Eye (tissue), 1 donor: ENCODE results near the gene CTNNA2.

Source experiments
- DNase-seq: peaks from one replicate; pipeline ENCODE4 v3.0.0-alpha.2; 2015

Gene CTNNA2

DNA sequence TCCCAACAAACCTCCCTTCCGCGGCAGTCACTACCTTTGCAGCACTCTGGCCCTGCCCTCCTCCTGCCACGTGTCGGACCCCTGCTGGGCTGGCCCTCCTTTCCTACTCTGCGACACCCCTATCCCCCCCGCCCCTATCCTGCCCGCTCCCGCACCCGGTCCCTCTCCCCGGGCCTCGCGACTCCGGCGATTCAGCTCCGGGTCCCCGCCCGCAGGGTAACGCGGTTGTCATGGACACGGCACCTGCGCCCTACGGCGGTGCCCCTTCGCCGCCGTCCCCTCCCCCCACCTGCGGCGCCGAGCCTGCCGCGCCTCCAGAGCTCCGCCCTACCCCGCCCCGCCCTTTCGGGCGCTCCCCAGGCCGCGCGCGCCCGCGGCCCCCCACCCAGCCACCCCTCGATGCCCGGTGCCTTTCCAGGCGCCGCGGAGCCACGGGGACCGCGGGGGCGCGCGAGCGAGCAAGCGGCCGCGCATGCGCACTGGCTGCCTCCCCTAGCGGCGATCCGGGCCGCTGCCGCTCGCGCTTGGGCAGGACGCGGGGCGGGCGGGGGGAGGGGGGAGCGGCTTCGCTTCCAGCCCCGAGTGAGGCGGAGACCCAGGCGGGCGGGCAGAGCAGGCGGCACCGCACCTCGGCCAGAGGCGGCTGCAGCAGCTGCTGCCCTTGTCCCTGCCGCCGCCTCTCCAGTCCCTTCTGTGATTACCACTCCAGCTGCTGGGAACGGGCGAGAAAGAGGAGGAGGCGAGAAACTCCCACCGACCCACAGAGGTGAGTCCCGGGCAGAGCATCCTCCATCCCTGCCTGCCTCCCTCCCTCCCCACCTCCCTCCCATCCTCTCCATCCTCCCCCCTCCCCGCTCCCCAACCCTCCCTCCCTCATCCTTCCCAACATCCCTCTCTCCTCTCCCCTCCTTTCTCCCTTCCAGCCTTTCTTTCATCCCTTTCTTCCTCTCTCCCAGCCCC is at the start of gene CTNNA2:
Gene CTNNA2, plus strand, starts transcription at position 610 of the 960 bp plus-strand sequence.
- peak; percentile 94 for DNase-seq

DNA sequence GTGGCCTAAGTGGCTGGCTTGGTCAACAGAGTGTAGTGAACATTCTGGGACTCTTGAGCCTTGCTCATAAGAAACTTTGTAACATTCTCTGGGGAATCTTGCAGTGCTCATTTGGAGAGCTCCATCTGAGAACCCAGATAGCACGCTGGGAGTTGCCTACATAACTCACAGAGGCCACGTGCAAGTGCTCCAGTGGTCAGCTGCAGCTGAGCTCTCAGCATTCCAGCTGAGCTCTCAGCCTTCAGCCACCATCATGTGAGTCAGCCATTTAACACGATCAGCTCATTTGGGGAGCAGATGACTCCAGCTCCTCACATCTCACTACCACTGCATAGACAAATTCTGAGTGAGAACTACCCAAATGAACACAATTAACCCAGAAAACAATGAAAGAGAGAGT is 25.5 kb upstream of the CTNNA2 start:
- DNase-seq, result peak; percentile 21

DNA sequence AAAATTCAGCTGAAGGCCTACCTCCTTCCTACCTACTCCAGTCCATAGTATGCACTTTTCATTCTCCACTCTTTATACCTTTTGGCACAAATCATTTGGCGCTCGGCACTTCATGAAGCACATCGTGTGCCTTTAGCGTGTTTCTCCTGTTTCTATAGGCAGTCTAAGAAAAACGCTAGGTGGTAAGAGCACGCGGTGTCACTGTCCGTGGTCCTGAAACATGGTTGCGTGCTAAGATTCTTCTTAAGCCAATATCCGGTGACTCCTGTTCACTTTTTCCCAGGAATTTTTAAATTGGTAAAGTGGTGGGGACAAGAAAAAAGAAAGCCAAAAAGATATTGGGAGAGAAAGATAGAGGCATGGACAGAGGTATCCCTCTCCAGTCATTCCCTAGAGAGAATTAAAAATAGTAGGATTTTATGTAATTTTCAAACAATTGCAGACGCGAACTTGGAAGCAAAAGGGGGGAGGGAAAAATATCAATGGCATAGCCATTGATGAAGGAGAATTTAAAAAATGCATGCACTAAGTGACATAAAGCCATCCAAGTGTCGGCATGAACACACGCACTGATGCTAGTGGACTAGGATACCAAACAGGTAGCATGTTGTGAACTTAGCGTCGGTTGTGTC is 1.4 kb upstream of the CTNNA2 start:
- peak; percentile 95 for DNase-seq

DNA sequence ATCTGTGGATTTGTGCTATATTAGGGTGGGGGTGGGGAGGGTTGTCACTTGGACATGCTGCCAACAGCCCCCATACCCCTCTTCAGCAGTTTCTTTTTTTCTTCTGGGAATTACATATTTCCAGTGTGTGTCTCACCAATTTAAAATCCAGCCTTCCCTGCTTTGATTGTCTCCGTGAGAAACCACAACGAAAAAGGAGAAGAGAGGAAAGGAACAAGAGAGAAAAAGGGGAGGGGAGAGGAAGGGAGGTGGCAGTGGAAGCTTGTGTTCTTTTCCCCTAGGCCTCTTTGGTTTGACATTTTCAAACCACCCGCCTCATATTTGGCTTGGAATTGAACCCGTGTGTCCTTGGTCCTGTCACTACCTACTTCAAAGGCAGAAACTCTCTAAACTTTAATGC is 860 bp downstream of the CTNNA2 start:
- DNase-seq, result peak; percentile 43

DNA sequence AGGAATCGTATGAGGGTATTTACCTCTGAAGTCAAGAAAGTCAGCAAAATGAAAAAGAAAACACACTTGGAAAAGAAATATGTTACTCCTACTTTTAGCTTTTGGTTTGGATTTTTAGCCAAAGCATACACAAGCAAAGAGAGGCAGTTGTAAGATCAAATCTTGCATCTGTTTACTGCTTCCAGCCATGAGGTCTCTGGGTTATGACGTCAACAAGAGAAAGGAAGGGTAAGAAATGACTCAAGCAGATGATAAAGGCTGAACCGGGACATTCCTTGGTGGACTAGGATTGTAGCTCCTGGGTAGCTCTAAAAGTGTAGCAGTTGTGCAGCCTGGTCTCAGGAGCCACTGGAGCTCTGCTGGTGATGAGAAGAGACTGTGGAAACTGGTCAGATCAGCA is 16.8 kb downstream of the CTNNA2 start:
- no peak for DNase-seq

DNA sequence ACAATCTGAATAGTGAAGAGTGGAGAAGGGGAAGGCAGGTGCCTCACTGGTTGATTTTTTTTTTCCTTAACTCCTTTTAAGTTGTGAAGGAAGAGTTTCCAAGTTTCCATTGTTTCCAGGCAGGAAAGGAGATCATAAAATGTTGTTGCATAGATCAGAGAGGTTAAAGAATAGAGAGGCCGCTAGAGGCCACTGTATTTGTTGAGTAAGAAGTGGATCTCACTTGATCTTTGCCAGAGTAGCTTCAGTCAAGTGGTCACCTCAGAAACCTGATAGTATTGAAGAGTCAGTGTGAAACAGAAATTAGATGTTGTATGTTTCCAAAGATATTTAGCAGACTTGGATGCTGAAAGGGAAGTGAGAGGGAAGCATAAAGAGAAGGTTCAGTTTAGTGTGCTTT is 17.6 kb downstream of the CTNNA2 start:
- peak; percentile 29 for DNase-seq

DNA sequence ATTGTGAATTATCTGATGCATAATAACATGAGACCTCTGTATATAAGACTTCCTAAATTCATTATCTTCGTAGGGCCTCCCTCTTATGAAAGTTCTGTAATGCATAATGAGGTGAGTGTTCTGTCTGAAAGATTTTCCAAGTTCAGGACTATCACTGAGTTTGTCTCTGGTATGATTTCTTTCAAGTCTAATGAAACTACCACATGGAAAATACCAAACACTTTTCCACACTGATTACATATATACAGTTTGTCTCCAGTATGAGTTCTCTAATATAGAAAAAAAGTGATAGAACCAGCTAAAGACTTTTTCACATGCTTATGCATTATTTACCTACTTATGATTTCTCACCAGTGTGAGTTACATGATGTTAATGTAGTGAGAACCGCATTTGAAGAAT is 34.7 kb downstream of the CTNNA2 start:
- no peak for DNase-seq

DNA sequence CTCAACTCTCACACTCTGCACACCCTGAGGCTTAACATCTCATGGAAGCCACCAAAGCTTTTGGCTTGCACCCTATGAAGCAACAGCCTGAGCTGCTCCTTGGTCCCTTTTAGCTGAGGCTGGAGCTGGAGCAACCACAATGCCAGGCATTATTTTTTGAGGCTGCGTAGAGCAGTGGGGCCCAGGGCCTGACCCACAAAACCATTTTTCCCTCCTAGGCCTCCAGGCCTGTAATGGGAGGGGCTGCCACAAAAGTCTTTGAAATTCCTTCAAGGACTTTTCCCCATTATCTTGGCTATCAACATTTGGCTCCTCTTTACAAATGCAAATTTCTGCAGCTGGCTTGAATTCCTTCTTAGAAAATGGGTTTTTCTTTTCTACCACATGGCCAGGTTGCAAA is 39.8 kb downstream of the CTNNA2 start:
- DNase-seq, result no peak

DNA sequence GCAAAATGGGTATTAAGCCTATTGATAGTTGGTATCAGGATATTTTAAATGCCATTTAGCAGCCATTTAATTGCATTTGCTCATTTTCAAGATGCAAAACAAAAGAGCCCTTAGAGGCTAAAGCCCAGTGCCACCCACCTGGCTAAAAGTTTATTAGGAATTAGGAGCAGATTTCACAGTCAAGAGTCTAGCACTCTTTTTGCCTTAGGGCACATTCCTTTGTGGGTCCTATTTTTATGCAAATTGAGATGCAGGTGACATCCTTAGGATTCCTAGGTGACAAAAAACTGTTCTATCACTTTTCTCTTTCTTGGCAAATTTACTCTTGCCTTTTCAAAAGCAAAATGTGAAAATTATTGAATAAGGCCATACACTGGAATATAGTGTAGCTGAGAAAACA is 42.0 kb downstream of the CTNNA2 start:
- DNase-seq, result no peak

DNA sequence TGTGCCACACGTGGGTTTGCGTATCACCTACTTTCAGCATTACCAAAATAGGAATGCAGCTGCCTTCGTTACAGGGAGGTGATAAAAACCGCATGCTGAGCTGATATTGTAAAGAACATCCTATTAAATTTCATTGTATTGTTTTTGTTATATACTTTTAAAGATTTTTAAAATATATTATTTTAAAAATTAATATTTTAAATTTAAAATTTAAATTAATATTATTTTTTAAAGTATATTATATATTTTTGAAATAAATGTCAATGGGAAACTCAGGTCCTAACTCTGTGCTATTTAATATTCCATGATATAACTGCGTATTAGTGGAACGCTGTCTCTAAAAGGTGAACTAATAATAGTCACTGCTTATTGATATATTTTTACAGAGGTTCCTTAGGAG is 51.2 kb downstream of the CTNNA2 start:
- no peak for DNase-seq

DNA sequence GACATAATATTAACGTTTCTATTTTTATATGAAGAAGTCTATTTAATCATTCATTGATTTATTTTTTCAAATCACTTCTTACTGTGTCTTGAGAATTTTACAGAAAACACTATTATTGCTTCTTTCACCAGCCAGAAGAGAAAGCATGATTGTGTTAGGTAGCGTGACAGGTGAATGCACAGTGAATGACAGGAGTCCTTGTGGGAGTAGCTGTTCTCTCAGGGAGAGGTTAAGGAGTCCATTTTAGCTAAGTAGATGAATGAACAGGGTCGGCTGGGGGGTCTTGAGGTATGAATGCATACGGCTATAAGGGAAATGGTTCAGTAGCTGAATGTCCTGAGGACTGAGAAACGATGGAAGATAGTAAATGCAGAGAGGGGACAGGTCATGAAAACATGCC is 56.2 kb downstream of the CTNNA2 start:
- no peak for DNase-seq

DNA sequence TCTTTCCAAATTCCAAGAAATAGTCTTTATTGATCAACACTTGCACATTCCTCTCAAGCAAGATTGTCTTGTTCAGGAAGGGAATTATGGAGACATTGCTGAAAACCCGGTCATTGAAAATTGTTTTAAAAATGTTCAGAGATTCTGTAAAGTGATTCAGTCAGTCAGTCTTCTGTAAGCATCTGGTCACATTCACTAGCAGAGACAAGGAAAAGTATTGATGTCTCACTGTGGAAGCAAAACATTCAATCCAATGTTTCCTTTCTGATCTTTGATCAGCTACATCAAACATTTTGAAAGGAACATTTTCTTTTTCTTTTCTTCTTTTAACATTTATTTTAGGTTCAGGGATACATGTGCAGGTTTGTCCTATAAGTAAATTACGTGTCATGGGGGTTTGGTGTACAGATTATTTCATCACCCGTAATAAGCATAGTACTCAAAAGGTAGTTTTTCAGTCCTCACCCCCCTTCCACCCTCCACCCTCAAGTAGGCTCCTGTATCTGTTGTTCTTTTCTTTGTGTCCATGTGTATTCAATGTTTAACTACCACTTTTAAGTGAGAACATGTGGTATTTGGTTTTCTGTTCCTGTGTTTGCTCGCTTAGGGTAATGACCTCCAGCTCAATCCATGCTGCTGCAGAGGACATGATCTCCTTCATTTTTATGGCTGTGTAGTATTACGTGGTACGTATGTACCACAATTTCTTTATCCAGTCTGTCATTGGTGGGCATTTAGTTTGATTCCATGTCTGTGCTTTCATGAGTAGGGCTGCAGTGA is 61.2 kb downstream of the CTNNA2 start:
- DNase-seq, result no peak

DNA sequence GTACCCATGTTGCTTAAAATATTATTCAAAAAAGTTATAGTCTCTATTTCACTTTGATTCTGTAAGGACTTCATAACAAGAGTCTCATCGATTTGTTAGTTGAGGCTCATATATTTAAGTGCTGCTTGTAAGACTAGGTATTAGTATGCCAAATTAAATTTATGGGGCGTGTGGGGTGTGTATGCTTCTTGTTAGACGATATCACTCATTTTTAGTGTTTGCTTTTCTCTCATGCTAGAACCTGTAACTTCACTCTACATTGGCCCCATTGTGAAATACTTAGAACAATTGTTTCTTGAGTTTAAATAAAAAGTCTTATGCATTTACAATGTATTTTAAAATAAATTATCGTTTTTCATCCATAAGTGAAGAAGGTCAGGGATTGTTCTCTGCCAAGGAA is 63.6 kb downstream of the CTNNA2 start:
- DNase-seq, result no peak

DNA sequence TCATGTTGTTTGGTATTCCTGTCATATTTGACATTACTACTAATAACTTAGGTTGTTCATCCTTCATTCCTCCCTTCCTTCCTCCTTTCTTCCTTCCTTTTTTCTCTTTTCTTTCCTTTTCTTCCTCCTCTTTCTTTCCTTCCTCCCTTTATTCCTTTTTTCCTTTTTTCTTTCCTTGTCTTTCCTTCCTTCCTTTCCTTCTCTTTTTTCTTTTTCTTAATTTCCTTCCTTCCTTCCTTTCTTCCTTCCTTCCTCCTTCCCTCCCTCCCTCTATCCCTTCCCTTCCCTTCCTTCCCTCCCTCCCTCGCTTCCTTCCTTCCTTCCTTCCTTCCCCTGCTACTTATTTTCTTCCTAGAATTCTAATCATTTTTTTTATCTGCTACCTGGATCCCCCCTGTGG is 66.1 kb downstream of the CTNNA2 start:
- no peak for DNase-seq

DNA sequence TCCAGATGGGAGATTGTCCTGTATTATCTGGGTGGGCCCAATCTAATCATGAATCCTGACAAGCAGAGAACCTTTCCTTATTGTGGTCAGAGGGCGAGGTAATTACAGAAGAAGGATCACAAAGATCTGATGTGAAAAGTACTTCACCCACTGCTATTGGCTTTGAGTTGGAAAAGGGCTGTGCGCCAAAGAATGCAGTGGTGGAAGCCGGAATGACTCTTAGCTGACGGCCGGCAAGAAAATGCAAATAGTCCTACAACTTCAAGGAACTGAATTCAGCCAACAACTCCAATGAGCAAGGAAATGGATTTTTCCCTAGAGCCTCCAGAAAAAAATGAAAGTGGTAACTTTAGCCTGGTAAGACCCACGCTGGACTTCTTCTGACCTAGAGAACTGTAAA is 67.3 kb downstream of the CTNNA2 start:
- DNase-seq, result no peak

DNA sequence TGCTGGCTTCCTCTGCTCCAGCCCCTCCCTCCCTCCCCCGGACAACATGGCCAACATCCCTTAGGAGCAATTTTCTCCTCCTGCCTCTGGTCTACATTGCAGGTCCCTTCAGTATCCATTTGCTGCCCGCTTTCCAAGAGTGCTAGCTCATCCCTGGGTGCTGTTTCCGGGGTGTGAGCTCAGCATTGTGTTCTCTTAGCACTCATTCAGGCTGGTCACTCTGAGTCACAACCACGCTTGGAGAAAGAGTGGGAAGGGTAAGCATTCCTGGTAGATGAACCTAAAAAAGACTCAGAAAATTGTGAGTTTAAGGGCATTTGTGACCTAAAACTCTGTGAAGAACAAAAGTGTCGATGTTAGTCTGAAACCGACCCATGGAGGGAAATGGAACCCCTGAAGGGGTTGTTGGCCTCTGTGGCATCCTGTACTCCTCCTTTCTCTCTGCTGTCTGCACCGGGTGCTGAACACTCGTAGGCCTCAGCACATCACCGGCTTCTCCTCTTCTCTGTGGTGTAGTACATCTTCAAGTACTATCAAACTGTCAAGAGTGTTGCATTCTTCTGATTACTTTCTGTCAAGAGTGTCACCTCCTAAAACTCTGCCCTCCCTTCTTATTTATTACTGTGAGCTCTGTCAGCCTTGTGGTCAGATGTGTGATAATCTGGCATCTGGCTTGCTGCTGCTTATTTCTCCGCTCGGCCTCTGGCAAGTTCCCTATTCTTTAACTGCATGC is 73.0 kb downstream of the CTNNA2 start:
- DNase-seq, result no peak

DNA sequence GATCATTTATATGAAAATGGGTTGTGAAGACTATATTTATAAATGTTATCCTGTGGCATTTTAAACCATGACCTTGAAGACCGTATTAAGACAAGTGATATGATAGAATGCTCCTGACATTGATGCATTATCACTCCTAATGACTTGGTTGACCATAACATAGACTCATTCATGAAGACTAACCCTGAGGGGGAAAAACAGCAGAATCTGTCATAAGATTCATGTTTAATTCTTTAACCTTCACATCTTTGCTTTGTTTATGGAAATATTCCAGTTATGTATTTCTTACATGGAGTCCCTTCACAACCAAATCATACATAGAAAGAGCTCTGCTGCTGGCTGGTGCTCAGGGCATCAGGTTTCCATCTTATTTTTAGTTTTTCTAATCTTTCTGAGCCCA is 78.4 kb downstream of the CTNNA2 start:
- DNase-seq, result no peak

DNA sequence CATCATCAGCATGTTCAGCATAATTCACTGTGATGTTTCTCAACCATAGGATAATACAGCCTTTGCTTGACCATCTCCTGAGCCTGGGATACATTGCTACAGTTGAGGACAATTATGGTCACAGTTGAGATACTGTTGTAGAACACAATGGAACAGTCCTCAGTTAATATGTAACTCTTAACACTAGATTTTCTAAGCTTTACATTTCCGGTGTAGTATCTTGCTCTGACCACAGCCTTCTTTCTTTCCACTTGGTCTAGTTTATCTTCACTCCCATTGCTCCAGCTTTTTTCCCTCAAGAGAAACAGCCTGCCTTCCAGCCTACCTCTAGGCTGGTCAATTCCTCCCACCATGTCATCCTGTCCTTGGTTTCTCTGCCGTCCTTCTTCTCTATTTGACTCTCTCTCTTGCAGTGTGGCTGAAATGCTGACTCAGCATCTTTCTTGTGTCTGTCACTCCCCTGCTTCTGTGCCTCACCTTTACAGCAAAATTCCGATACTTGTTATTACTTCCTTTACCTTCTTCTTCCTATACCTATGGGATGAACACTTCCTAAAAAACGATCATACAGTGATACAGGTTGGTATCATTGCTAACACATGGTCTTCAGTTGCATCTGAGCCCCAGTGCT is 80.5 kb downstream of the CTNNA2 start:
- DNase-seq, result no peak

DNA sequence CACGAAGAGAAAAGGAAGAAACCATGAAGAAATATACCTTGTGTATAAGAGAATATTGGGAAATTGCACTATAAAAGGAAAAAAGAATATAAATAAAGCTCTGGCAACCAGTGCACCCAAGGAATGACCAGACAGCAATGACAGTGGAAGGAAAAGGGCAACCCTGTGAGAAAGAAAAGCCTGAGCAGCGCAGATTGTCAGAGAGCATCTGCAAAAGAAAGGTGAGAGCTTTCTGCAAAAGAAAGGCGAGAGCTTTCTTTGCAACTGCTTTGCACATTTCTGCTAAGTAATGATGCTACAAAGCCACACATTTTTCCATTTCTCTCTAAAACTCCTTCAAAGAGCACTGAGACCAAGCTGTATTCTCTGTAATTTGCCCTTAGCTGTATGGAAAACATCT is 83.6 kb downstream of the CTNNA2 start:
- no peak for DNase-seq

DNA sequence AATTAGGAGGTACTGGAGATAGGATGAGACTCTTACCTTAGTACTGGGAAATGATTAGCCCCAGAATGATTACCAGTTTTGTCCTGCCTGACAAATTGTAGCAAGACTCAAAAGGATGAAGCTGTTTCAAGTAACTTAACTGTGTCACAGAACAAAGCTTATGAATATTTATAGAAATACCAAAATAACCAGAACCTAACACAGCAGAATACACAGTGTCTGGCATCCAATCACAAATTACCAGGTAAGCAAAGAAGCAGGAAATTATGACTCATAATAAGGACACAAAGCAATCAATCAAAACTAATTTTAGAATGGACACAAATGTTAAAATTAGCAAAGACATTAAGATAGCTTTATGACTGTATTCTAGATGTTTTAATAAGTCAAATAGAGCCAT is 91.9 kb downstream of the CTNNA2 start:
- no peak for DNase-seq

DNA sequence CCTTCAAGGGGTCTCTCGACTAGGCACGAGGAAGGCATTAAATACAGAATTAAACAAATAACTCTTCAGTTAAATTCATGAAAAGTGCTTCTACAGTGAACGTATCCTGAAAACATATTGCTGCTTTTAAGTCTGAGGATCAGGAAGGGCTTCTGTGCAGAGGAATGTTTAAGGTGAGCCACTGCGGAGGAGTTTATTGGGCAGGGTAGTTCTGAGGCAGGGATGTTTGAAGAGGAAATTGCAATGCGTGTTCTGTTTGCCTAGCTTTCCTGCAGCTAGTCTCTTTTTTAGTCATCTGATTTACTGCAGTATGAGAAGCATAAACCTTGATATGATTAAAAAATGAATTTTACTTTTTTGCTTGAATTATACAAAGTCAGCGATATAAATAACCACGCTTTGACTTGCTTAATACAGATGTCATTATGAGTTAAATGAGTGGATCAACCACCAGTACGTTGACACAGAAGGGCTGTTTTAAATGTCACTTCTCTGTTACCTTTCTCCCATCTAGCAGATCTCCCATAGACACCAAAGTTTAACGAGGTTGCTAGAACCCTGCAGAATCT is 98.7 kb downstream of the CTNNA2 start:
- DNase-seq, result no peak

DNA sequence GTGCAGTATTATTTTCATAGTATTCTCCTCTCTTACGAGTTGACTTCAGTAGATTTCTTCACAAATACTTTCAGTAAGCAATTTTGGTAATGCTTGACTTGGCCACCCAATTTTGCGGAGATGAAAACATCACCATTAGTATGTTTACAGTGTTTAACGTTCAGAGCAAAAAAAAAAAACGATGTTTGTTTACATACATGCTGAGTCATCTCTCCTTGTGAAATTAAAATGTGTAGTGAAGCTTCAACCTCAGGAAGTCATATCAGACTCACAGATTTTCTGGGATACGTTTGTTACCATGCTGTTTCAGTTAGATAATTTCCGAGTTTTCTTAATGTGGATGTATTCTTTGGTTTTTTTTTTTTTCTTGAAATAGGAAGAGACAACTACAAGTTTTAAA is 100.1 kb downstream of the CTNNA2 start:
- no peak for DNase-seq
